Measurements from ENCODE around the gene ACTN2. TPM values are rescaled to one million over a fixed set of nuclear protein-coding genes. Genes with fewer than 3 reads are reported as not detected.

The ACTN2 gene
- total RNA-seq, 1 donor from 2014 or later, result not detected

DNA sequence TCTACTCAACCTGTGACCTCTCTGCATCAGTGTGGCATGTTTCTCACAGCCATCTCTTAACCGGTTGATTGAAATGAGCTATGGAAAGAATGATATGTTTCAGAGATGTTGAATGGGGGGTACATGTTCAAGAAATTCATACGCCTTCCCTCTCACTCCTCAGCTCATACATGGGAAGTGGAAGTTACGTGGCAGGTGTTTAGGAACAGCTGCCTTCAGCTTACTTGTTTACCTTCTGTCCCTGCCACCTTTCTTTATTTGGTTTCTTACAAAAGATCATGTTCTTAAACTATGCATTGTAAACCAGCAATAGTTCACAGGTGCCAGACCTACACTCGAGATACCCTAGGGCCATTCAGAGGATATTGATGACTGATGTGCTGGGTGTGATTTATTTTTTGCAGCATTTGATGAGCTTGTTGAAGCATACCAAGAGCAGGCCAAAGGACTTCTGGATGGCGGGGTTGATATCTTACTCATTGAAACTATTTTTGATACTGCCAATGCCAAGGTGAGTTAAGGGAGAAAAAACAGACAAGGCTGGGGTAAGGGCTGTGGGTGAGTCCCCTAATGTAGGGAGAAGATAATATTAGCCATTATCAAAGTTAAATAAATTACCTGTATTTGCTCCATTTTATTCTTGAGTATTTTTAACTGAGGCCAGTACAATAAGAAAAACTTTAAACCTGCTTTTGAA is 126.2 kb downstream of the ACTN2 start:
- no peak for DNase-seq (ENCODE audit: extremely low read depth, low read depth, low spot score)

Other genes with a start within 250 kb of the ACTN2 start
- gene LGALS8, start 162.5 kb upstream of the ACTN2 start, total RNA-seq, result 49.7 and 79.0 TPM in 2 replicates
- gene HEATR1, start 82.0 kb upstream of the ACTN2 start, total RNA-seq, result 27.4 and 27.8 TPM in 2 replicates
- 22.2 and 28.4 TPM in 2 replicates for gene MTR, start 108.8 kb downstream of the ACTN2 start, total RNA-seq